Adrenal gland (tissue), 5 donors: ENCODE results near the gene ADCY2.

Experiments used
- POLR2A ChIP-seq, 2 donors: fragments of 450-650 bp; IDR thresholded peaks; one replicate each; pipeline ENCODE4 v1.6.1; 2017; ENCODE audit warnings: antibody characterized with exemption in 2 of 2, mild to moderate bottlenecking in 2 of 2, moderate library complexity in 1 of 2
- TF ChIP-seq, protein P1 (sequence below), 6 experiments: fragments of 450-650 bp in 4 of 6; fragments of 200-600 bp in 2 of 6; sonication (generic) in 1 of 6; IDR thresholded peaks; 1 replicate in 5 of 6; 2 replicates in 1 of 6; pipeline versions ENCODE4 v1.5.1 to v1.8.0; 2016 to 2021; ENCODE audit warnings: antibody characterized with exemption in 6 of 6, mild to moderate bottlenecking in 2 of 6, moderate library complexity in 1 of 6
- donor health status: DM: no; HTN: no; CAD: no.

DNA sequence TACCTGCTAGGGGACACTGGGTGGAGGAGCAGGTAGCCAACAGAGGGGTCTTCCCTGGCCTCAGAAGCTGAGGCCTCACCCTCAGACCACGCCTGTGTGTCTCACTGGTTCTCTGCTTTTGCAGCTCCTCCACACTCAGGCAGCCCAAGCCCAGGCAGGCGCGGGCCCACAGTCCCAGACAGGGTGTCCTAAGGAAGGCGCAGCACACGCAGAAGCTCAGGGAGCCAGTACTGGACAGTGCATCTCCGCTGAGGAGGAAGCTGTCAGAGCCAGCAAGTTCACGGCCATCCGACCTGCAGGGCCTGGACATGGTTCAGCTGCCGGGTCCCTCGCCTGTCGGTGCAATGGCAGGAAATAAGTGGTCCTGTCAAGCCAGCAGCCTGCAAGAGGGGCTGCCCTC, 429.7 kb downstream of the ADCY2 start:
- TF ChIP-seq, protein P1, sequence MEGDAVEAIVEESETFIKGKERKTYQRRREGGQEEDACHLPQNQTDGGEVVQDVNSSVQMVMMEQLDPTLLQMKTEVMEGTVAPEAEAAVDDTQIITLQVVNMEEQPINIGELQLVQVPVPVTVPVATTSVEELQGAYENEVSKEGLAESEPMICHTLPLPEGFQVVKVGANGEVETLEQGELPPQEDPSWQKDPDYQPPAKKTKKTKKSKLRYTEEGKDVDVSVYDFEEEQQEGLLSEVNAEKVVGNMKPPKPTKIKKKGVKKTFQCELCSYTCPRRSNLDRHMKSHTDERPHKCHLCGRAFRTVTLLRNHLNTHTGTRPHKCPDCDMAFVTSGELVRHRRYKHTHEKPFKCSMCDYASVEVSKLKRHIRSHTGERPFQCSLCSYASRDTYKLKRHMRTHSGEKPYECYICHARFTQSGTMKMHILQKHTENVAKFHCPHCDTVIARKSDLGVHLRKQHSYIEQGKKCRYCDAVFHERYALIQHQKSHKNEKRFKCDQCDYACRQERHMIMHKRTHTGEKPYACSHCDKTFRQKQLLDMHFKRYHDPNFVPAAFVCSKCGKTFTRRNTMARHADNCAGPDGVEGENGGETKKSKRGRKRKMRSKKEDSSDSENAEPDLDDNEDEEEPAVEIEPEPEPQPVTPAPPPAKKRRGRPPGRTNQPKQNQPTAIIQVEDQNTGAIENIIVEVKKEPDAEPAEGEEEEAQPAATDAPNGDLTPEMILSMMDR (IDR thresholded peaks at IDR 0.05) = no peak
- no peak for TF ChIP-seq POLR2A (IDR thresholded peaks at IDR 0.05)
